Measurements from ENCODE around the gene NFIA. TPM values are rescaled to one million over a fixed set of nuclear protein-coding genes. Genes with fewer than 3 reads are reported as not detected.

NFIA gene
- total RNA-seq, 1 donor from 2014 or later = 49.4 TPM

DNA sequence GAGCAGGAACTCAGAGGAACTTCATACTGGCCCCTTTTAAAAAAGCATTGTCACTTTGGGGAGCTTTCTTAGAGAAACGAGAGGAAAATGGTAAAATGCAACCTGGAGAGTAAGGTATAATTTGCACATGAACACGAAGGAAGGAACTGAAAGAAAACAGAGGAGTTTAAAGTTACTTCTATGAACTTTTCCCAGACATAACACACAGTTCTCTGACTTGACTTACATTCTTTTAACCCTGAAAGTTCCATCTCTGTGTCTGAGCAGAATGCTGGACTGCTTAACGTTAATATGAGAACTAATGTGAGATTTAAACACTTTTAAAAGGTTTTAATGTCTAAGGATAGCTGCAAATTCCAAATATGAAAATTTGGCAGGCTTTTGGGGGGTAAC, 102.3 kb downstream of the NFIA start:
- H3K4me1 Mint-ChIP-seq (ENCODE audit: unreplicated experiment) = peaks cover 50% of the 10 kb centered on the region
- H3K27me3 Mint-ChIP-seq = peaks cover 3% of the 10 kb centered on the region
- no peak overlapping the region for H3K27ac Mint-ChIP-seq
- H3K4me3 Mint-ChIP-seq = peak overlapping the region; percentile 45
- no peaks in the 10 kb centered on the region for H3K9me3 Mint-ChIP-seq
- TF ChIP-seq, protein P1, sequence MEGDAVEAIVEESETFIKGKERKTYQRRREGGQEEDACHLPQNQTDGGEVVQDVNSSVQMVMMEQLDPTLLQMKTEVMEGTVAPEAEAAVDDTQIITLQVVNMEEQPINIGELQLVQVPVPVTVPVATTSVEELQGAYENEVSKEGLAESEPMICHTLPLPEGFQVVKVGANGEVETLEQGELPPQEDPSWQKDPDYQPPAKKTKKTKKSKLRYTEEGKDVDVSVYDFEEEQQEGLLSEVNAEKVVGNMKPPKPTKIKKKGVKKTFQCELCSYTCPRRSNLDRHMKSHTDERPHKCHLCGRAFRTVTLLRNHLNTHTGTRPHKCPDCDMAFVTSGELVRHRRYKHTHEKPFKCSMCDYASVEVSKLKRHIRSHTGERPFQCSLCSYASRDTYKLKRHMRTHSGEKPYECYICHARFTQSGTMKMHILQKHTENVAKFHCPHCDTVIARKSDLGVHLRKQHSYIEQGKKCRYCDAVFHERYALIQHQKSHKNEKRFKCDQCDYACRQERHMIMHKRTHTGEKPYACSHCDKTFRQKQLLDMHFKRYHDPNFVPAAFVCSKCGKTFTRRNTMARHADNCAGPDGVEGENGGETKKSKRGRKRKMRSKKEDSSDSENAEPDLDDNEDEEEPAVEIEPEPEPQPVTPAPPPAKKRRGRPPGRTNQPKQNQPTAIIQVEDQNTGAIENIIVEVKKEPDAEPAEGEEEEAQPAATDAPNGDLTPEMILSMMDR (conservative IDR thresholded peaks at IDR 0.05) = no peak
- no peak for DNase-seq (ENCODE audit: extremely low spot score, unreplicated experiment)
- H3K36me3 Mint-ChIP-seq = peaks cover 5% of the 10 kb centered on the region

DNA sequence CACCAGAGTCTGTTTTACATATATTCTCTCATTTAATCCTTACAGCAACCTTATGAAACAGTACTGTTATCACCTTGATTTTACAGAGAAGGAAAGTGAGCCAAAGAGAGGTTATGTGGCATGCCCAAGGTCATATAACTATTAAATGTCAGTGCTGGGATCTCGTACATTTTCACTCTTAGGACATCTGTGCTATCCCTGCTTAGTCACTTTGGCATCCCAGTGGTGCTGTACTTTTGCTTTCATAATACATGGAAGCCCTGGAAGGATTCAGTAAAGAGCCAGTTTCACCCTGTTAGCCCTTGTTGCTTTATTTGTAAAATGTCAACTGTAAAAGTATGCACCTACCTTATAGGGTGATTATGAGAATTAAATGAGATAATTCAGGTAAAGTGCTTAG, 104.4 kb downstream of the NFIA start:
- no peak for DNase-seq (ENCODE audit: extremely low spot score, unreplicated experiment)
- Mint-ChIP-seq H3K27ac (no peak overlapping the region), H3K36me3 (peaks cover 5% of the 10 kb centered on the region), H3K4me3 (no peak overlapping the region), H3K9me3 (no peaks in the 10 kb centered on the region), H3K4me1 (ENCODE audit: unreplicated experiment) (peaks cover 53% of the 10 kb centered on the region), H3K27me3 (peaks cover 3% of the 10 kb centered on the region)
- TF ChIP-seq, protein P1 (conservative IDR thresholded peaks at IDR 0.05) = no peak

DNA sequence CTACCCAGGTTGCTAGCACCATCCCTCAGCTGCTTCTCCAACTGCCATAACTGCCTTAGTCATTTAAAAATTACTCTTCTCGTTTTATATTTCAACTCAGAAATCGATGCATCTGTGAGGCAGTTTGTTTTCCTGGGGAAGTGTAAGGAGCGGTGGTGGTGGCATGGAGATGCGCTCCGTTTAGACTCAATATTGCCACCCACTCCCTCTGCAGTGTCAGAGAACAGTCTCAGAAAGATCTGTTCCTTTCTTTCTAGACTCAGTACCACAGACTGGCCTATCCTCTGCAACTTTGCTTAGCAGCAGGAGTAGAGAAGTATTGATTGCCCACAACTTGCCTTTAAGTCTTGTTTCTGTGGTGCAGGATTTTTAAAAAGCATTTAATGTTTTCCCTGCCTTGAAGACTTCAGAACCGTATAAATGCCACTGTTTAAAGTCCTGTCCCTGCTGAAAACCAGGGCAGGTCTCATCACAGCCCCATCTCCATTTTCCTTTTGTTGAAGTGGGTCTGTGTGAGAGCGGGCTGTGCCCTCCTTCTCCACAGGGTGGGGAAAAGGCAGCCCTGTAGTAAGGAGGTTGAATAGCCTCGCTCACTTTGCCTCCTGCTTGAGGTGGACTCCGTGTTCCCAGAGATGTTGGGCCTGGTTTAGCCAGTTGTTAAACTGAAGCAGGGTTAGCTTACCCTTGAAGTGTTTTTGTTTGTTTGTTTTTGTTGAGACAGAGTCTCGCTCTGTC, 105.2 kb downstream of the NFIA start:
- H3K27me3 Mint-ChIP-seq = peaks cover 3% of the 10 kb centered on the region
- H3K27ac Mint-ChIP-seq = no peak overlapping the region
- no peak overlapping the region for H3K4me3 Mint-ChIP-seq
- peaks cover 5% of the 10 kb centered on the region for H3K36me3 Mint-ChIP-seq
- TF ChIP-seq, protein P1 (conservative IDR thresholded peaks at IDR 0.05) = no peak
- peaks cover 46% of the 10 kb centered on the region for H3K4me1 Mint-ChIP-seq (ENCODE audit: unreplicated experiment)
- no peaks in the 10 kb centered on the region for H3K9me3 Mint-ChIP-seq
- no peak for DNase-seq (ENCODE audit: extremely low spot score, unreplicated experiment)

DNA sequence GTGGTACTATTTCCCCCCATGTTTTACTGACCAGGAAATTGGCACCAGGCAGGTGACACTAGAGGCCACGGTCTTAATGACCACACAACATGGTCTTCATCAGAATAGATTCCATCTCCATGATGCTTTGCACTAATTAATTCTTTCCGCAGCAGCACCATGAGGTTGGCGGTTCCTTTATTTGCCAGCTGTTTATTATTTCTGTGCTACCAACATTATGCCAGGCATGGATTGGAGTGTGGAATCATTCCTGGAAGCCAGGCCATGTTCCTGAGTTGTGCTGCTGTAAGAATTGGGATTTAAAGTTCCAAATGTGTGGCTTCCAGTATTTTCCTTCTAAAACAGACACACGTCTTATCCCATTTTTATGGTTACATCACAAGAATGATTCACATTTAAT, 107.8 kb downstream of the NFIA start:
- H3K27me3 Mint-ChIP-seq = peaks cover 3% of the 10 kb centered on the region
- H3K4me1 Mint-ChIP-seq (ENCODE audit: unreplicated experiment) = peaks cover 44% of the 10 kb centered on the region
- no peak overlapping the region for H3K27ac Mint-ChIP-seq
- no peak overlapping the region for H3K4me3 Mint-ChIP-seq
- TF ChIP-seq, protein P1 (conservative IDR thresholded peaks at IDR 0.05) = no peak
- peaks cover 5% of the 10 kb centered on the region for H3K36me3 Mint-ChIP-seq
- no peaks in the 10 kb centered on the region for H3K9me3 Mint-ChIP-seq
- DNase-seq (ENCODE audit: extremely low spot score, unreplicated experiment) = no peak

DNA sequence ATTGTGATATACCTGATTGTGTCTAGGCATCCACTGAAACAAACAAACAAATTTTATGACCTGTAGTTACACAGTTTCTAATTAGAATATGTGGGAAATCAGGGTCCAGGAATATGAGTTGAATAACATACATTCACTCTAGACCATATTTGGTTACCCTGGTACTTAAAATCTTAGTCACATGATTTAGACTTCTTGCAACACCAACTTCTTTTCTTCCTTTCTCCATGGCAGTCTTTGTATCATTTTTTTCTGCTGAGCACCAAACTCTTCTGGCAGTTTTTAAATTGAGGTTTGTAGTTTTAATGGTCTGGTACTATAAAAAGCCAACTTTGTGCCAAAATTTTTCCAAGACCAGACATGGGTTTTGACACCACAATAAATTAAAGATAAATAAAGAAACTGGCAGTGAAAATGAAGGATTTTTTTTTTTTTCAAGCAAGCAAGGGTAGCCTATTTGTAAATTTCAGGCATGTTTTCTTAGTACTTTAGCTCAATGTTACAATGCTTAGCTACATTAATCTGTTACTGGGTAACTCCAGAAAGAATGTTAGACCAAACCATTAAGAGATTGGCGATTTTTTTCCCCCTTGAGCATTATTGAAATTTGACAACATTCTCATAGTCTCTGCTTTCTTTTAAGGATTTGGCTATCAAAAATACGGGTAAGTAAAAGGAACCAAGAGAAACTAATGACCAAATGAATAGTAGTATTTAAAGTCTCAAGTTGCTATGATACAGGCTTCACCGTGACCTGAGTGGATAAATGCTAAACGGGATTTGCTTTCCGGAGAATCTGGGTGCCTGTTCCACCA, 108.5 kb downstream of the NFIA start:
- peaks cover 41% of the 10 kb centered on the region for H3K4me1 Mint-ChIP-seq (ENCODE audit: unreplicated experiment)

More for the DNA sequence above, 108.5 kb downstream of the NFIA start:
- Mint-ChIP-seq H3K4me3 (no peak overlapping the region), H3K9me3 (no peaks in the 10 kb centered on the region), H3K27ac (no peak overlapping the region), H3K27me3 (peaks cover 3% of the 10 kb centered on the region), H3K36me3 (peaks cover 5% of the 10 kb centered on the region)
- DNase-seq (ENCODE audit: extremely low spot score, unreplicated experiment) = no peak
- TF ChIP-seq, protein P1 (conservative IDR thresholded peaks at IDR 0.05) = no peak

Measured in type B pancreatic cell (in vitro differentiated cells).